CD14-positive monocyte (primary cell): ENCODE measurements around the gene ITPKB. TPM values are rescaled to one million over a fixed set of nuclear protein-coding genes. Genes with fewer than 3 reads are reported as not detected.
A peak's percentile ranks its signal among the peaks of the same experiment; 100 is the strongest.

Experiments used
- DNase-seq, 3 donors: peaks; one replicate each; pipeline ENCODE4 v3.0.0-alpha.2; 2011 to 2022
- H2AFZ ChIP-seq: 2 replicates; pipeline ENCODE4 v1.6.0; 2012; ENCODE audit warnings: mild to moderate bottlenecking, low read depth, low read length, inconsistent platforms; ENCODE audit not compliant: insufficient read depth, poor library complexity, severe bottlenecking
- H3K27ac ChIP-seq, 2 donors: 1 replicate in 1 of 2; 2 replicates in 1 of 2; pipeline ENCODE4 v1.5.1; 2012 to 2013; ENCODE audit warnings: low read length in 2 of 2, control low read depth in 1 of 2, inconsistent platforms in 1 of 2, low read depth in 1 of 2, mild to moderate bottlenecking in 1 of 2
- H3K27me3 ChIP-seq, 2 donors: one replicate each; pipeline versions ENCODE4 v1.6.0 to v1.6.1; 2011 to 2013; ENCODE audit warnings: low read length in 2 of 2; ENCODE audit not compliant: control insufficient read depth in 2 of 2, insufficient read depth in 2 of 2
- H3K36me3 ChIP-seq, 2 donors: replicated peaks in 1 of 2; 1 replicate in 1 of 2; 2 replicates in 1 of 2; pipeline versions ENCODE4 v1.5.1 to v1.6.1; 2012 to 2013; ENCODE audit warnings: low read length in 2 of 2, control low read depth in 1 of 2, inconsistent platforms in 1 of 2, mild to moderate bottlenecking in 1 of 2; ENCODE audit not compliant: insufficient read depth in 2 of 2, control insufficient read depth in 1 of 2
- H3K4me1 ChIP-seq, 2 donors: 1 replicate in 1 of 2; 2 replicates in 1 of 2; pipeline versions ENCODE4 v1.5.1 to v1.6.1; 2012 to 2013; ENCODE audit warnings: low read length in 2 of 2, control low read depth in 1 of 2, inconsistent platforms in 1 of 2, mild to moderate bottlenecking in 1 of 2, moderate library complexity in 1 of 2; ENCODE audit not compliant: insufficient read depth in 2 of 2, control insufficient read depth in 1 of 2
- H3K4me2 ChIP-seq: replicated peaks from 2 replicates; pipeline ENCODE3; 2012; ENCODE audit warnings: low read length, moderate library complexity, mild to moderate bottlenecking; ENCODE audit not compliant: poor library complexity, severe bottlenecking; ENCODE audit errors: extremely low read depth
- H3K4me3 ChIP-seq, 3 experiments: fragments of 200-600 bp in 1 of 3; sonication (generic) in 1 of 3; replicated peaks in 1 of 3; 1 replicate in 2 of 3; 2 replicates in 1 of 3; pipeline ENCODE4 v1.5.1; 2011 to 2013; ENCODE audit warnings: low read length in 3 of 3, mild to moderate bottlenecking in 3 of 3, control low read depth in 2 of 3, low read depth in 2 of 3, inconsistent platforms in 1 of 3, moderate library complexity in 1 of 3
- H3K79me2 ChIP-seq: 2 replicates; pipeline ENCODE4 v1.6.0; 2012; ENCODE audit warnings: mild to moderate bottlenecking, control low read depth, inconsistent platforms, low read length, moderate library complexity; ENCODE audit not compliant: insufficient read depth
- H3K9ac ChIP-seq: 2 replicates; pipeline ENCODE4 v1.6.0; 2017; ENCODE audit warnings: low read length, mild to moderate bottlenecking; ENCODE audit not compliant: insufficient read depth, poor library complexity, severe bottlenecking
- H3K9me3 ChIP-seq, 2 donors: replicated peaks in 1 of 2; 1 replicate in 1 of 2; 2 replicates in 1 of 2; pipeline versions ENCODE4 v1.5.1 to v1.6.1; 2012 to 2013; ENCODE audit warnings: low read length in 2 of 2, control low read depth in 1 of 2; ENCODE audit not compliant: control insufficient read depth in 1 of 2, insufficient read depth in 1 of 2
- H4K20me1 ChIP-seq: 2 replicates; pipeline ENCODE4 v1.6.0; 2012; ENCODE audit warnings: mild to moderate bottlenecking, low read length, control low read depth, moderate library complexity; ENCODE audit not compliant: insufficient read depth
- H3K27ac Mint-ChIP-seq, 7 donors: one replicate each; pipeline ENCODE4 v1.8.0; 2020; ENCODE audit warnings: mild to moderate bottlenecking in 7 of 7, mixed read lengths in 7 of 7, moderate library complexity in 6 of 7, inconsistent platforms in 2 of 7
- H3K27me3 Mint-ChIP-seq, 3 donors: one replicate each; pipeline ENCODE4 v1.8.0; 2021 to 2022; ENCODE audit warnings: low read depth in 3 of 3, mild to moderate bottlenecking in 3 of 3, mixed read lengths in 3 of 3, moderate library complexity in 3 of 3, inconsistent platforms in 1 of 3
- H3K36me3 Mint-ChIP-seq, 2 donors: one replicate each; pipeline ENCODE4 v1.8.0; 2020; ENCODE audit warnings: mixed read lengths in 2 of 2, inconsistent platforms in 1 of 2, mild to moderate bottlenecking in 1 of 2
- H3K4me1 Mint-ChIP-seq: one replicate; pipeline ENCODE4 v1.8.0; 2020; ENCODE audit warnings: mild to moderate bottlenecking, mixed read lengths
- H3K4me3 Mint-ChIP-seq, 2 donors: one replicate each; pipeline ENCODE4 v1.8.0; 2020; ENCODE audit warnings: mild to moderate bottlenecking in 2 of 2, mixed read lengths in 2 of 2, moderate library complexity in 1 of 2
- H3K9me3 Mint-ChIP-seq, 7 donors: one replicate each; pipeline ENCODE4 v1.8.0; 2020 to 2022; ENCODE audit warnings: mixed read lengths in 7 of 7, mild to moderate bottlenecking in 6 of 7, moderate library complexity in 6 of 7, inconsistent platforms in 2 of 7
- CTCF ChIP-seq: fragments of 200-600 bp; IDR thresholded peaks from one replicate; pipeline ENCODE4 v1.8.0; 2022; ENCODE audit warnings: antibody characterized with exemption, mild to moderate bottlenecking
- WGBS: methylation state at CpG from one replicate; pipeline ENCODE4 v1.1.5; 2013; ENCODE audit warnings: missing lambda C conversion rate; ENCODE audit not compliant: insufficient coverage; 5-methylcytosine and 5-hydroxymethylcytosine counted together
- intact Hi-C, 2 donors: fragments of 100-400 bp; cut with micrococcal nuclease; formaldehyde crosslinking; loops; one replicate each; pipeline versions ENCODE4 v1.15.0 to v1.15.1; 2023
- polyA plus RNA-seq, 3 donors: library from polyadenylated mRNA; depleted of rRNA in 1 of 3; unstranded in 2 of 3; stranded (reverse) in 1 of 3; fragments of 300-500 nt in 2 of 3; fragments of >200 nt in 1 of 3; fragmentation: Illumina TruSeq in 2 of 3; gene quantifications; 1 replicate in 2 of 3; 2 replicates in 1 of 3; pipeline ENCODE4 v1.2.3, GENCODE V29; 2012 to 2021

ITPKB gene
- polyA plus RNA-seq, 3 donors: 7.3 to 14.4 (median 10.2) TPM

GRCh38 chr1:226716577-226716976, 22.5 kb downstream of the ITPKB start:
- Histone ChIP-seq H3K27me3 (no peaks in the 10 kb centered on the region), H2AFZ (peak overlapping the region; percentile 85), H3K4me3 (peak overlapping the region in 1 of 3 experiments; percentile 59), H3K4me2 (peak overlapping the region; percentile 62), H3K4me1 (peaks cover 44 to 46% of the 10 kb centered on the region in 2 donors), H3K79me2 (peaks cover 88% of the 10 kb centered on the region), H4K20me1 (peaks cover 12% of the 10 kb centered on the region), H3K27ac (peak overlapping the region; percentile 9 to 91), H3K9me3 (no peaks in the 10 kb centered on the region), H3K36me3 (peaks cover 2 to 25% of the 10 kb centered on the region in 2 donors), H3K9ac (no peak overlapping the region)
- H3K27ac Mint-ChIP-seq: peak overlapping the region; percentile 86 to 96 (median 94)
- WGBS: 83% methylated on average over 1 of the region's 3 CpGs
- no peak overlapping the region for H3K4me3 Mint-ChIP-seq
- peaks cover 59% of the 10 kb centered on the region for H3K4me1 Mint-ChIP-seq
- intact Hi-C loops: loop anchor here in 1 of 2 donors (5.0 kb wide), 1 partner anchor 39 kb away; no protein-coding TSS in a partner anchor
- peaks cover 4 to 10% (median 5%) of the 10 kb centered on the region in 7 donors for H3K9me3 Mint-ChIP-seq
- H3K36me3 Mint-ChIP-seq: peaks cover 28 to 32% of the 10 kb centered on the region in 2 donors
- H3K27me3 Mint-ChIP-seq: peaks cover 0 to 2% (median 0%) of the 10 kb centered on the region in 3 donors
- DNase-seq: no peak
- no peak for TF ChIP-seq CTCF

- Mint-ChIP-seq H3K27me3 (peaks cover 0 to 5% (median 0%) of the 10 kb centered on the region in 3 donors), H3K36me3 (peaks cover 27 to 36% of the 10 kb centered on the region in 2 donors), H3K9me3 (peaks cover 4 to 10% (median 5%) of the 10 kb centered on the region in 7 donors), H3K4me1 (peaks cover 69% of the 10 kb centered on the region), H3K27ac (no peak overlapping the region), H3K4me3 (no peak overlapping the region)
- DNase-seq: no peak
- Histone ChIP-seq H2AFZ (no peak overlapping the region), H3K9me3 (no peaks in the 10 kb centered on the region), H3K4me2 (no peak overlapping the region), H3K27me3 (no peaks in the 10 kb centered on the region), H3K36me3 (peaks cover 0 to 22% of the 10 kb centered on the region in 2 donors), H4K20me1 (peaks cover 35% of the 10 kb centered on the region), H3K79me2 (peaks cover 91% of the 10 kb centered on the region), H3K9ac (no peak overlapping the region), H3K27ac (no peak overlapping the region), H3K4me1 (peaks cover 52 to 54% of the 10 kb centered on the region in 2 donors), H3K4me3 (no peak overlapping the region)
- TF ChIP-seq CTCF: no peak
- intact Hi-C loops: no loop called here
Measured at GRCh38 chr1:226714148-226714547, 24.9 kb downstream of the ITPKB start.
